ENCODE measurements around the gene ARHGAP33. TPM values are rescaled to one million over a fixed set of nuclear protein-coding genes. Genes with fewer than 3 reads are reported as not detected.

The ARHGAP33 gene
- total and polyA plus RNA-seq, 2 donors (not counting 3 experiments of a cell fraction or from before 2014, with no cell fraction given) = 11.0 to 18.4 TPM

GRCh38 chr19:35792312-35792711 is 16.9 kb downstream of the ARHGAP33 start:
- H3K4me2 ChIP-seq (ENCODE audit: insufficient read depth, low read length) = no peak overlapping the region
- FAIRE-seq = no peak
- DNase-seq (ENCODE audit: low read depth, low spot score) = no peak
- CTCF ChIA-PET = interaction anchor here (0.6 kb wide), 1 partner anchor 339 kb away, joined by 4 read pairs; no protein-coding TSS in a partner anchor
- dilution Hi-C loops (cut with MboI; ENCODE audit: extremely low pct_ligation_motif_present, low sequenced_read_pairs) (no loop called here), intact Hi-C loops (cut with micrococcal nuclease) (no loop called here)
- no peak overlapping the region for H2AFZ ChIP-seq (ENCODE audit: low read depth, low read length)
- no peak overlapping the region for H3K27ac ChIP-seq (ENCODE audit: insufficient read depth, low read depth, low read length)
- no peaks in the 10 kb centered on the region for H3K4me1 ChIP-seq (ENCODE audit: control insufficient read depth, extremely low read depth, insufficient read depth, low read length)
- H3K9me3 ChIP-seq (replicated peaks; ENCODE audit: control insufficient read depth, insufficient read depth, low read length) = no peaks in the 10 kb centered on the region
- POLR2A ChIA-PET = no interaction called here
- no peak overlapping the region for H3K9ac ChIP-seq (replicated peaks; ENCODE audit: extremely low read depth, insufficient read depth, low read length)
- no peaks in the 10 kb centered on the region for H3K36me3 ChIP-seq (ENCODE audit: control insufficient read depth in 2 of 2, extremely low read depth in 1 of 2, insufficient read depth in 2 of 2, low read length in 2 of 2)
- peaks cover 11 to 19% of the 10 kb centered on the region in 2 experiments for H3K27me3 ChIP-seq (ENCODE audit: control insufficient read depth in 2 of 2, insufficient read depth in 2 of 2, low read length in 2 of 2)
- H3K79me2 ChIP-seq (ENCODE audit: control insufficient read depth, insufficient read depth, low read length) = no peaks in the 10 kb centered on the region
- no peaks in the 10 kb centered on the region for H4K20me1 ChIP-seq (replicated peaks; ENCODE audit: control insufficient read depth, extremely low read depth, insufficient read depth, low read length)
- no TSS peak for BruUV-seq (replicated peaks)
- no peak overlapping the region for H3K4me3 ChIP-seq (replicated peaks in 1 of 3; ENCODE audit: insufficient read depth in 1 of 3, low read depth in 1 of 3, low read length in 3 of 3)
- TF ChIP-seq MYC (IDR thresholded peaks at IDR 0.05; ENCODE audit: low read depth, low read length) (no peak), POLR2AphosphoS5 (IDR thresholded peaks at IDR 0.05; ENCODE audit: insufficient read depth, low read depth, low read length) (no peak), FOS (IDR thresholded peaks at IDR 0.05; ENCODE audit: borderline replicate concordance, insufficient read depth, low read length) (no peak), JUN (IDR thresholded peaks at IDR 0.05; ENCODE audit: borderline replicate concordance, insufficient read depth, insufficient read length, low read depth) (no peak)
- no peaks in the 10 kb centered on the region for H3K9me1 ChIP-seq (replicated peaks; ENCODE audit: control insufficient read depth, extremely low read depth, insufficient read depth, low read length)

- intact Hi-C loops (cut with micrococcal nuclease) = no loop called here
- Histone ChIP-seq H2AFZ (ENCODE audit: low read depth, low read length) (no peak overlapping the region), H3K4me3 (replicated peaks in 1 of 3; ENCODE audit: insufficient read depth in 1 of 3, low read depth in 1 of 3, low read length in 3 of 3) (no peak overlapping the region), H3K9me1 (replicated peaks; ENCODE audit: control insufficient read depth, extremely low read depth, insufficient read depth, low read length) (no peaks in the 10 kb centered on the region), H3K27ac (ENCODE audit: insufficient read depth, low read depth, low read length) (no peak overlapping the region), H3K79me2 (ENCODE audit: control insufficient read depth, insufficient read depth, low read length) (no peaks in the 10 kb centered on the region), H3K4me2 (ENCODE audit: insufficient read depth, low read length) (no peak overlapping the region), H4K20me1 (replicated peaks; ENCODE audit: control insufficient read depth, extremely low read depth, insufficient read depth, low read length) (no peaks in the 10 kb centered on the region), H3K4me1 (ENCODE audit: control insufficient read depth, extremely low read depth, insufficient read depth, low read length) (no peaks in the 10 kb centered on the region), H3K27me3 (ENCODE audit: control insufficient read depth in 2 of 2, insufficient read depth in 2 of 2, low read length in 2 of 2) (peaks cover 11 to 20% of the 10 kb centered on the region in 2 experiments), H3K9me3 (replicated peaks; ENCODE audit: control insufficient read depth, insufficient read depth, low read length) (no peaks in the 10 kb centered on the region), H3K36me3 (ENCODE audit: control insufficient read depth in 2 of 2, extremely low read depth in 1 of 2, insufficient read depth in 2 of 2, low read length in 2 of 2) (no peaks in the 10 kb centered on the region), H3K9ac (replicated peaks; ENCODE audit: extremely low read depth, insufficient read depth, low read length) (no peak overlapping the region)
- ChIA-PET CTCF (no interaction called here), POLR2A (no interaction called here)
- TF ChIP-seq POLR2AphosphoS5 (IDR thresholded peaks at IDR 0.05; ENCODE audit: insufficient read depth, low read depth, low read length) (no peak), FOS (IDR thresholded peaks at IDR 0.05; ENCODE audit: borderline replicate concordance, insufficient read depth, low read length) (no peak), MYC (IDR thresholded peaks at IDR 0.05; ENCODE audit: low read depth, low read length) (no peak), POLR2A (IDR thresholded peaks at IDR 0.05; ENCODE audit: low read depth, low read length) (no peak), JUN (IDR thresholded peaks at IDR 0.05; ENCODE audit: borderline replicate concordance, insufficient read depth, insufficient read length, low read depth) (no peak)
- dilution Hi-C loops (cut with MboI; ENCODE audit: extremely low pct_ligation_motif_present, low sequenced_read_pairs) = no loop called here
- FAIRE-seq = no peak
- no TSS peak for BruUV-seq (replicated peaks)
- DNase-seq (ENCODE audit: low read depth, low spot score) = no peak
Measured at GRCh38 chr19:35792888-35793287, 17.5 kb downstream of the ARHGAP33 start.

Data from endothelial cell of umbilical vein (primary cell).